GM23338 (cell line): ENCODE data around the gene SPHKAP.

ENCODE experiments used
- CTCF ChIP-seq, 2 experiments: fragments of 200-600 bp in 1 of 2; sonication (generic) in 1 of 2; conservative IDR thresholded peaks; 2 replicates each; pipeline versions ENCODE4 v1.5.1 to v1.6.1; 2016 to 2017; ENCODE audit warnings: antibody characterized with exemption in 2 of 2, low read depth in 2 of 2, mild to moderate bottlenecking in 2 of 2, moderate library complexity in 1 of 2
- REST ChIP-seq: IDR thresholded peaks from one replicate; pipeline ENCODE4 v1.6.1; 2018; ENCODE audit warnings: antibody characterized with exemption; ENCODE audit not compliant: unreplicated experiment

DNA sequence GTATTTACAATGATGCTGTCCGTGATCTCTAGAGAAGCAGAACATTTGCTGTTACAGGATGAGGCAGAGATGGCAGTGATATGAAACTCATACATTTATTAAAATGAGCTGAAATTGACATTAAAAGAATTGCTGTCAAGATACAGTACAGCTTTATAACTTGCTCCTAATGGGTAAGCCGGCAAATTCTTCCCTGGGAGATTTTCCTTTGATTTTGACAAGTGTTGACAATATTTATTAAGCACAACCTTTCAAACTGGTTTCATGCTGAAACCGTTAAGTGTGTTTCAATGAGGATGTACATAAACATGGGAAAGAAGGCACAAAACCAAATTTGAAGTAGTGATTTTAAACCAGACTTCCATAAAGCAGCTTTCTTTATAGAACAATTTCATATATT is 45.5 kb downstream of the SPHKAP start:
- TF ChIP-seq CTCF (conservative IDR thresholded peaks at IDR 0.05; ENCODE audit: low read depth in 2 of 2) = no peak
- no peak for TF ChIP-seq REST
